Small intestine (tissue), 7 donors: Measurements from ENCODE around the gene C6orf118. TPM values are rescaled to one million over a fixed set of nuclear protein-coding genes. Genes with fewer than 3 reads are reported as not detected.

Source experiments
- DNase-seq, 2 donors: peaks; one replicate each; pipeline versions ENCODE4 v3.0.0 to v3.0.0-alpha.2; 2013
- FAIRE-seq: peaks from 2 replicates; lab custom pipeline; 2012; peaks lifted over from hg19 to GRCh38; lab: Jason Lieb, UNC
- H3K27ac ChIP-seq, 3 donors: one replicate each; pipeline ENCODE4 v1.5.1; 2013; ENCODE audit warnings: low read length in 2 of 3, mild to moderate bottlenecking in 2 of 3, control low read depth in 1 of 3, inconsistent platforms in 1 of 3, low read depth in 1 of 3, moderate library complexity in 1 of 3
- H3K27me3 ChIP-seq, 3 donors: one replicate each; pipeline ENCODE4 v1.6.1; 2013; ENCODE audit warnings: low read length in 3 of 3, inconsistent platforms in 1 of 3; ENCODE audit not compliant: control insufficient read depth in 3 of 3, insufficient read depth in 3 of 3
- H3K36me3 ChIP-seq, 3 donors: one replicate each; pipeline ENCODE4 v1.6.1; 2013; ENCODE audit warnings: low read length in 3 of 3, inconsistent platforms in 1 of 3, low read depth in 1 of 3, mild to moderate bottlenecking in 1 of 3, moderate library complexity in 1 of 3; ENCODE audit not compliant: control insufficient read depth in 3 of 3, insufficient read depth in 2 of 3
- H3K4me1 ChIP-seq, 3 donors: one replicate each; pipeline ENCODE4 v1.6.1; 2013; ENCODE audit warnings: low read length in 2 of 3, inconsistent platforms in 1 of 3, low read depth in 1 of 3, mild to moderate bottlenecking in 1 of 3, moderate library complexity in 1 of 3; ENCODE audit not compliant: control insufficient read depth in 3 of 3, insufficient read depth in 2 of 3
- H3K4me3 ChIP-seq, 3 donors: one replicate each; pipeline ENCODE4 v1.5.1; 2013; ENCODE audit warnings: low read length in 3 of 3, control low read depth in 1 of 3, inconsistent platforms in 1 of 3, low read depth in 1 of 3, mild to moderate bottlenecking in 1 of 3, moderate library complexity in 1 of 3
- H3K9me3 ChIP-seq, 2 donors: one replicate each; pipeline ENCODE4 v1.6.1; 2013; ENCODE audit warnings: low read depth in 1 of 2, low read length in 1 of 2; ENCODE audit not compliant: control insufficient read depth in 2 of 2, insufficient read depth in 1 of 2
- WGBS, 3 donors: extraction: QIAGEN DNeasy Blood & Tissue Kit; methylation state at CpG; one replicate each; pipeline ENCODE4 v1.1.7; 2013; 5-methylcytosine and 5-hydroxymethylcytosine counted together
- polyA plus RNA-seq, 4 donors: library from polyadenylated mRNA; stranded (reverse) in 3 of 4; unstranded in 1 of 4; fragments of 200-250 nt in 3 of 4; fragments of 120-200 nt in 1 of 4; gene quantifications; one replicate each; pipeline versions ENCODE4 v1.2.1 to v1.2.3, GENCODE V29; 2013
- donor health status: healthy with polysubstance abuse.
- donor health status: control.
- donor health status: control.
- donor health status: Bipolar disorder and iron deficiency.
- donor health status: healthy.

C6orf118 gene
- polyA plus RNA-seq, 4 donors: not detected

DNA sequence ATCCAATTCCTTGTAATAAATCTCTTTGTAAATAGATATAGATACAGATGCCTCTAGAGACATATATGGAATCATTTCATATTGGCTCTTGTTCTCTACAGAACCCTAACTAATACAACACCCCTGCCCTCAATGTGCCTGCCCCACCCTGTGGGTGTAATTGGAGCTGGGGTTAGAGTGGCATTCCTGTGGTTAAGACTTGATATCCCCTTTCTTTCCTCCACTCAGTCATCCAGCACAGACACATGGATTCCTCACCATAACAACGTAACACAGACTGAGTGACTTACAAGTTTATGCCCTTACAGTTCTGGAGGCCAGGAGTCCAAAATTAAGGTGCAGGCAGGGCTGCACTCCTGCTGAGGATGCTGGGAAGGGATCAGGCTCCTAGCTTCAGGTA is 42.8 kb downstream of the C6orf118 start:
- Histone ChIP-seq H3K4me3 (no peak overlapping the region), H3K4me1 (no peaks in the 10 kb centered on the region), H3K27me3 (no peaks in the 10 kb centered on the region), H3K27ac (no peak overlapping the region), H3K9me3 (peaks cover 0 to 8% of the 10 kb centered on the region in 2 donors), H3K36me3 (no peaks in the 10 kb centered on the region)
- DNase-seq: no peak
- FAIRE-seq: no peak
- 59 to 90% (median 84%) methylated on average over 1 of the region's 1 CpG for WGBS, 3 donors

DNA sequence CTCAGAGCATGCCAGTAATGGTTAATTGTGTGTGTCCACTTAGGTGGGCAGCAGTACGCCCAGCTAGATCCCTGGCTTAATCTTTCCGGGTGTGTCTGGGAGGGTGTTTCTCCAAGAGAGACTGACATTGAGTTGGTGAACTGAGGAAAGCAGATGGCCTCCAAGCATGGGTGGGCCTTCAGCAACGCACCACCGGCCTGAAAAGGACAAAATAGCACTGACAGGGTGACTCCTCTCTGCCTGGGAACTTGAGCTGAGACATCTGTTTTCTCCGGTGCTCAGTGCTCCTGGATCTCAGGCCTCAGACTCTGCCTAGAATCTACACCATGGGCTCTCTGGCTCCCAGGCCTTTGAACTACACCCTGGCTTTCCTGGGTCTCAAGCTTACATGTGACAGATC is 43.2 kb downstream of the C6orf118 start:
- Histone ChIP-seq H3K27me3 (no peaks in the 10 kb centered on the region), H3K27ac (no peak overlapping the region), H3K9me3 (peaks cover 0 to 8% of the 10 kb centered on the region in 2 donors), H3K4me1 (no peaks in the 10 kb centered on the region), H3K36me3 (no peaks in the 10 kb centered on the region), H3K4me3 (no peak overlapping the region)
- FAIRE-seq (no peak), DNase-seq (no peak)
- WGBS, 3 donors: 73 to 74% (median 73%) methylated on average over 5 of the region's 5 CpGs

DNA sequence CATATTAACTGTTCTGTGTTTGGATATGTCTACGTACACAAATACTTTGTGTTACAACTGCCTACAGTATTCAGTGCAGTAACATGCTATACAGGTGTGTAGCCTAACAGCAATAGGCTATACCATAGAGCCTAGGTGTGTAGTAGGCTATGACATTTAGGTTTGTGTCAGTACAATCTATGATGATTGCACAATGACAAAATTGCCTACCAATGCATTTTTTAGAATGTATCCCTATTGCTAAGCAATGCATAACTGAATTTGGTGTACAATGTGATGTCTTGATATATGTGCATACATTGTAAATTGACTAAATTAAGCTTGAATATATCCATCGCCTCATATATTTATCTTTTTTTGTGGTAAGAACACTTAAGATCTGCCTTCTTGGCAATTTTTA is 48.9 kb downstream of the C6orf118 start:
- Histone ChIP-seq H3K27me3 (no peaks in the 10 kb centered on the region), H3K27ac (no peak overlapping the region), H3K4me1 (no peaks in the 10 kb centered on the region), H3K9me3 (peaks cover 0 to 17% of the 10 kb centered on the region in 2 donors), H3K4me3 (no peak overlapping the region), H3K36me3 (no peaks in the 10 kb centered on the region)
- DNase-seq (no peak), FAIRE-seq (no peak)
- WGBS, 3 donors: 45 to 92% (median 68%) methylated on average over 2 of the region's 2 CpGs

DNA sequence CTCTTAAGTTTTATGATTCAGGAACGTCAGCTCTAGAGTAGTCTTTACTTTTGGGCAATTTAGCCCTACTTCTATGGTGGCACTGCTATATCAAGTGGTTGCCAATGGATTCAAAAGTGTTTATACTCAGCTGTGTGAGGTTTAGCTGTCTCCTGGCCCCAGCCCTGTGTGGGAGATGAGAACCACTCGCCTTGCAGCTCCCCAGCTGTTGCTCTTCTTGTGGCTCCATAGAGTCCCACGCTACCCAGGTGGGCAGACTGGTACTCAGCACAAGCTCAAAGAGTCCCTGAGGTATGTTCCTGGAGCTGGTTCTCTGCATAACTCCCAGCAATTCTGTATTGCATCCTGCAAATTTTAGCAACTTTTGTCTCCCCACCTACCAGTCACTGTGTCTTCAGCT is 59.6 kb downstream of the C6orf118 start:
- Histone ChIP-seq H3K4me1 (no peaks in the 10 kb centered on the region), H3K27ac (no peak overlapping the region), H3K9me3 (peaks cover 0 to 3% of the 10 kb centered on the region in 2 donors), H3K36me3 (no peaks in the 10 kb centered on the region), H3K27me3 (no peaks in the 10 kb centered on the region), H3K4me3 (no peak overlapping the region)
- WGBS, 3 donors: 48 to 62% (median 52%) methylated on average over 3 of the region's 3 CpGs
- no peak for DNase-seq
- no peak for FAIRE-seq

DNA sequence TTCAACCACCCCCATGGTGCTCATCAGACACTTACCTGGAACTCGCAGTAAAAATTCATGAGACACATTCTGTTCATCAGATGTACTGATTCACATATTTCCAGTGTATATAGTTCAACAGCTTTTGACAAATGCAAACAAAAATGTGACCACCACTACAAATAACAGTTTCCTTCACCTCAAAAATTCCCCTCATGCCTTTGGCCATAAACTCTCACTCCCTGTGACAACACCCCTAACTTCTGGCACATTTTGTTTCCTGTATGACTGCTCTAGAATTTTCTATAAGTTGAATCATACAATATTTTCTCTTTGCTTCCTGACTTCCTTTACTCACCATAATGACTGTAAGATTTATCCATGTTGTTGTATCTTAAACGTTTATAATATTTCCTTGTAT is 63.7 kb downstream of the C6orf118 start:
- WGBS, 3 donors: 47 to 57% (median 47%) methylated on average over 2 of the region's 2 CpGs
- no peak overlapping the region for H3K27ac ChIP-seq
- no peaks in the 10 kb centered on the region for H3K9me3 ChIP-seq
- no peak for FAIRE-seq
- no peak overlapping the region for H3K4me3 ChIP-seq
- DNase-seq: no peak
- H3K36me3 ChIP-seq: no peaks in the 10 kb centered on the region
- no peaks in the 10 kb centered on the region for H3K27me3 ChIP-seq
- no peaks in the 10 kb centered on the region for H3K4me1 ChIP-seq

DNA sequence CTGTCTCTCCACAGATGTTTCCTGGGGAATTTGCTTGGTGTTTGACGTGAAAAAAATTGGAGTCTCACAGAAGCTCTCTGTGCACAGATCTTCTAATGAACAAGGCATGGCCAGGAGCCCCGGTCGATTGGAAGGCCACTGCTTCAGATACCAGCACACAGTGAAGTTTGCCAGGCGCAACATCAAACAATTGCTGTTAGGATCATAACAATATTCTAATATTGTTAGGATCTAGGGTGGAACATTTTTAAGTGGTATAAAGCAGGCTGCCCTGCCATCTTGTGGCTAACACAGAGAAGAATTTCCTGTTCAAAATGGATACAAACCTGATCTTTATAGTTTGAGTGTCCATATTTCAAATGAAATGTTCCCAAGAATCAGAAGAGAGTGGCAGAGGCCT is 64.1 kb downstream of the C6orf118 start:
- no peak overlapping the region for H3K4me3 ChIP-seq
- H3K9me3 ChIP-seq: no peaks in the 10 kb centered on the region
- FAIRE-seq (no peak), DNase-seq (peak in 1 of 2 donors; percentile 6)
- no peak overlapping the region for H3K27ac ChIP-seq
- 64 to 71% (median 70%) methylated on average over 4 of the region's 4 CpGs for WGBS, 3 donors
- no peaks in the 10 kb centered on the region for H3K27me3 ChIP-seq
- no peaks in the 10 kb centered on the region for H3K4me1 ChIP-seq
- no peaks in the 10 kb centered on the region for H3K36me3 ChIP-seq

DNA sequence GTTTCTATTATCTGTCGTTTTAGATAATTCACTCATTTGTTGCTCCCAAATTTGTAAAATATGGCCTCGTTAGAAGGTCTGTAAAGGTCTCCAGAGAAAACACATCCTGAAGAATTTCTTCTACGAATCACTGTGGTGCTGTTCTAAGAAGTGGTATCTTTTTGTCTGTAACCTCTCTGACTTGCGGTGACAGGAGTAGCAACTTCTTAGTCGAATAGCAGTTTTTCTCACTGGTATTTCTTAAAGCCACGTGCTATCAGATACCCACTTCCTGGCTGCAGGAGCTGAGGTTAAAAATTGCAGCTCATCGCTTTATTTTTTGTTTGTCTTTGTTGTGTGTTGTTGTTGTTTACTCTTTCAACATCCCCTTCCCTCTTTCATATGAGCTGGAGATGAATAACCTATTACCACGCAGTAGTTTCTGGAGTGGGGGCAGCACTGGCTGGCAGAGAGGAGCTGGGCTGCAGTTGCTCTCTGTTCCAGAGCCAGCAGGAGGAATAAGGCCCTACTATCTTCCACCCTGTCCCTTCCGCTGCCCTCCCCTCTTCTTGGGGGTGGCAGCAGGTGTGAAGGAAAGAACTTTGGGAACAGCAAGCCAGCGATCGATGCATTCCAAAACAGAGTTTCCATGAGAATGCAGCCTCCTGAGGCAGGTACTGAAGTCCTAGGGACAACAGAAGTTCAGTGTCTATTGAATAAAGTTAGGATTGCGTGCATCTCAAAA is 64.7 kb downstream of the C6orf118 start:
- no peaks in the 10 kb centered on the region for H3K4me1 ChIP-seq
- H3K4me3 ChIP-seq: no peak overlapping the region
- DNase-seq: no peak
- FAIRE-seq: no peak
- no peak overlapping the region for H3K27ac ChIP-seq
- 64 to 80% (median 75%) methylated on average over 12 of the region's 12 CpGs for WGBS, 3 donors
- H3K9me3 ChIP-seq: no peaks in the 10 kb centered on the region
- H3K27me3 ChIP-seq: no peaks in the 10 kb centered on the region
- no peaks in the 10 kb centered on the region for H3K36me3 ChIP-seq

DNA sequence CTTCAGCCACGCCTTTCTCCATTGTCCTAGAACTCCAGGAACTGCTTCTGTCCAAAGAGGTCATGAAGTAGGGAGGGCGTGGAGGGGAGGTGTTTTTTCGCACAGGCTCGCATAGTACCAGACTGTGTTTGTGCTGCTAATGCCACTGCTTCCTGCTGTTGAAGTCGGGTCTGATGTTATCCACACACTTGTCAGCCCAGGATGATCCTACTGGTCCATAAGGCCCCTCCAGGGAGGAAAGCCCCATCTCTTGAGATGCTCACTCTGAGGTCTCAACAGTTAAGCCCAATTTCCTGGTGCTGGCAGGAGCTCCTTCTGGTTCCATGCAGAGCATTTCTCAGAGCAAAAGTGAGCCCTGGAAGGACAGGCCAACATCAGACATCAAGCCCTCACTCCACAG is 65.6 kb downstream of the C6orf118 start:
- Histone ChIP-seq H3K9me3 (no peaks in the 10 kb centered on the region), H3K27me3 (no peaks in the 10 kb centered on the region), H3K4me3 (no peak overlapping the region), H3K27ac (no peak overlapping the region), H3K4me1 (no peaks in the 10 kb centered on the region), H3K36me3 (no peaks in the 10 kb centered on the region)
- DNase-seq (no peak), FAIRE-seq (no peak)
- WGBS, 3 donors: 58 to 74% (median 71%) methylated on average over 5 of the region's 5 CpGs

DNA sequence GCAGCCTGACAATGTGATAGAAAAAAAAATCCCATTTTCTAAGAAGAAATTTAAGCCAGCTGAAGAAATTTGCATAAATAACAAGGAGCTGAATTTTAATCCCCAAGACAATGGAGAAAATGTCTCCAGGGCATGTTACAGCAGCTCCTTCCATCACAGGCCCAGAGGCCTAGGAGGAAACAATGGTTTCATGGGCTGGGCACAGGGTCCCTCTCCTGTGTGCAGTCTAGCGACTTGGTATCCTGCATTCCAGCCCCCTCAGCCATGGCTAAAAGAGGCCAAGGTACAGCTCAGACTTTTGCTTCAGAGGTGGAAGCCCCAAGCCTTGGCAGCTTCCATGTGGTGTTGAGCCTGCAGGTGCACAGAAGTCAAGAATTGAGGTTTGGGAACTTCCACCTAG is 73.1 kb downstream of the C6orf118 start:
- Histone ChIP-seq H3K36me3 (no peaks in the 10 kb centered on the region), H3K9me3 (peaks cover 0 to 21% of the 10 kb centered on the region in 2 donors), H3K27ac (no peak overlapping the region), H3K27me3 (no peaks in the 10 kb centered on the region), H3K4me3 (no peak overlapping the region), H3K4me1 (no peaks in the 10 kb centered on the region)
- FAIRE-seq (no peak), DNase-seq (no peak)
- WGBS, 3 donors: 63 to 80% (median 79%) methylated on average over 1 of the region's 1 CpG
